Mammary epithelial cell (primary cell): Measurements from ENCODE around the gene FZD10.

Experiments used
- CTCF ChIP-seq, 2 donors: IDR thresholded peaks in 1 of 2; conservative IDR thresholded peaks in 1 of 2; 2 replicates each; pipeline ENCODE4 v1.5.1; 2011 to 2012; ENCODE audit warnings: inconsistent platforms in 2 of 2, low read length in 2 of 2, mild to moderate bottlenecking in 2 of 2, control low read depth in 1 of 2, low read depth in 1 of 2; ENCODE audit not compliant: insufficient read depth in 1 of 2; ENCODE audit errors: extremely low read depth in 1 of 2
- EZH2 ChIP-seq: IDR thresholded peaks from 2 replicates; pipeline ENCODE4 v1.6.1; 2012; ENCODE audit warnings: low read length, inconsistent platforms, borderline replicate concordance

- no peak for TF ChIP-seq CTCF (conservative IDR thresholded peaks at IDR 0.05 in 1 of 2, IDR thresholded peaks at IDR 0.05 in 1 of 2; ENCODE audit: extremely low read depth in 1 of 2, insufficient read depth in 1 of 2, low read depth in 1 of 2, low read length in 2 of 2)
- no peak for TF ChIP-seq EZH2
These were observed 45.5 kb upstream of the FZD10 start for GRCh38 chr12:130116791-130117190.
